ENCODE data around the gene PIK3R5. TPM values are rescaled to one million over a fixed set of nuclear protein-coding genes. Genes with fewer than 3 reads are reported as not detected.

PIK3R5 gene
- total RNA-seq, 1 experiment from 2014 or later: not detected

- no peaks in the 10 kb centered on the region for H3K4me1 Mint-ChIP-seq (ENCODE audit: low read depth, unreplicated experiment)
- no peaks in the 10 kb centered on the region for H3K9me3 Mint-ChIP-seq (ENCODE audit: low read depth, unreplicated experiment)
- H3K36me3 Mint-ChIP-seq (ENCODE audit: insufficient read depth, unreplicated experiment): no peaks in the 10 kb centered on the region
Observed at GRCh38 chr17:8922451-8922850, 43.1 kb downstream of the PIK3R5 start.

GRCh38 chr17:8921147-8921546 lies 44.4 kb downstream of the PIK3R5 start:
- no peak overlapping the region for H3K4me3 Mint-ChIP-seq (ENCODE audit: low read depth, unreplicated experiment)
- no peaks in the 10 kb centered on the region for H3K36me3 Mint-ChIP-seq (ENCODE audit: insufficient read depth, unreplicated experiment)
- intact Hi-C loops (cut with micrococcal nuclease; ENCODE audit: unreplicated experiment): no loop called here
- no peak overlapping the region for H3K27ac Mint-ChIP-seq (ENCODE audit: unreplicated experiment)
- no peak for DNase-seq
- no peaks in the 10 kb centered on the region for H3K4me1 Mint-ChIP-seq (ENCODE audit: low read depth, unreplicated experiment)
- no peak for TF ChIP-seq CTCF (IDR thresholded peaks at IDR 0.05; ENCODE audit: unreplicated experiment)
- peaks cover 12% of the 10 kb centered on the region for H3K27me3 Mint-ChIP-seq (ENCODE audit: unreplicated experiment)
- CTCF ChIA-PET: no interaction called here
- no peaks in the 10 kb centered on the region for H3K9me3 Mint-ChIP-seq (ENCODE audit: low read depth, unreplicated experiment)
- BruUV-seq (replicated peaks): no TSS peak

More at GRCh38 chr17:8922451-8922850, 43.1 kb downstream of the PIK3R5 start:
- no peak for TF ChIP-seq CTCF (IDR thresholded peaks at IDR 0.05; ENCODE audit: unreplicated experiment)
- peaks cover 12% of the 10 kb centered on the region for H3K27me3 Mint-ChIP-seq (ENCODE audit: unreplicated experiment)
- BruUV-seq (replicated peaks): no TSS peak
- H3K27ac Mint-ChIP-seq (ENCODE audit: unreplicated experiment): no peak overlapping the region
- DNase-seq: no peak
- no peak overlapping the region for H3K4me3 Mint-ChIP-seq (ENCODE audit: low read depth, unreplicated experiment)
- CTCF ChIA-PET: no interaction called here
- intact Hi-C loops (cut with micrococcal nuclease; ENCODE audit: unreplicated experiment): no loop called here

GRCh38 chr17:8918807-8919465 lies 46.6 kb downstream of the PIK3R5 start:
- intact Hi-C loops (cut with micrococcal nuclease; ENCODE audit: unreplicated experiment): no loop called here
- no peak for DNase-seq
- no peak for TF ChIP-seq CTCF (IDR thresholded peaks at IDR 0.05; ENCODE audit: unreplicated experiment)
- Mint-ChIP-seq H3K27me3 (ENCODE audit: unreplicated experiment) (peaks cover 19% of the 10 kb centered on the region), H3K27ac (ENCODE audit: unreplicated experiment) (no peak overlapping the region), H3K9me3 (ENCODE audit: low read depth, unreplicated experiment) (no peaks in the 10 kb centered on the region), H3K4me3 (ENCODE audit: low read depth, unreplicated experiment) (no peak overlapping the region), H3K36me3 (ENCODE audit: insufficient read depth, unreplicated experiment) (no peaks in the 10 kb centered on the region), H3K4me1 (ENCODE audit: low read depth, unreplicated experiment) (no peaks in the 10 kb centered on the region)
- CTCF ChIA-PET: no interaction called here
- no TSS peak for BruUV-seq (replicated peaks)

- no peak overlapping the region for H3K27ac Mint-ChIP-seq (ENCODE audit: unreplicated experiment)
- no peak for TF ChIP-seq CTCF (IDR thresholded peaks at IDR 0.05; ENCODE audit: unreplicated experiment)
- peaks cover 29% of the 10 kb centered on the region for H3K27me3 Mint-ChIP-seq (ENCODE audit: unreplicated experiment)
- H3K9me3 Mint-ChIP-seq (ENCODE audit: low read depth, unreplicated experiment): no peaks in the 10 kb centered on the region
- CTCF ChIA-PET: no interaction called here
- H3K4me1 Mint-ChIP-seq (ENCODE audit: low read depth, unreplicated experiment): no peaks in the 10 kb centered on the region
- H3K4me3 Mint-ChIP-seq (ENCODE audit: low read depth, unreplicated experiment): no peak overlapping the region
- H3K36me3 Mint-ChIP-seq (ENCODE audit: insufficient read depth, unreplicated experiment): no peaks in the 10 kb centered on the region
- intact Hi-C loops (cut with micrococcal nuclease; ENCODE audit: unreplicated experiment): no loop called here
- DNase-seq: no peak
- no TSS peak for BruUV-seq (replicated peaks)
Observed at GRCh38 chr17:8916466-8916865, 49.0 kb downstream of the PIK3R5 start.

Measured in Calu3 (cell line).